DMS79 treated with DMSO at 0.1 percent for 48 hours (cell line): Measurements from ENCODE around the gene TNKS2.
"Not testable (repeated sequence)": the region's sequence is repeated elsewhere in the genome, so short reads cannot be mapped to it uniquely, and the experiment has no call there.

Experiments
- DNase-seq: peaks from one replicate; lab custom pipeline; 2025; lab: John Stamatoyannopoulos, UW

Gene TNKS2

DNA sequence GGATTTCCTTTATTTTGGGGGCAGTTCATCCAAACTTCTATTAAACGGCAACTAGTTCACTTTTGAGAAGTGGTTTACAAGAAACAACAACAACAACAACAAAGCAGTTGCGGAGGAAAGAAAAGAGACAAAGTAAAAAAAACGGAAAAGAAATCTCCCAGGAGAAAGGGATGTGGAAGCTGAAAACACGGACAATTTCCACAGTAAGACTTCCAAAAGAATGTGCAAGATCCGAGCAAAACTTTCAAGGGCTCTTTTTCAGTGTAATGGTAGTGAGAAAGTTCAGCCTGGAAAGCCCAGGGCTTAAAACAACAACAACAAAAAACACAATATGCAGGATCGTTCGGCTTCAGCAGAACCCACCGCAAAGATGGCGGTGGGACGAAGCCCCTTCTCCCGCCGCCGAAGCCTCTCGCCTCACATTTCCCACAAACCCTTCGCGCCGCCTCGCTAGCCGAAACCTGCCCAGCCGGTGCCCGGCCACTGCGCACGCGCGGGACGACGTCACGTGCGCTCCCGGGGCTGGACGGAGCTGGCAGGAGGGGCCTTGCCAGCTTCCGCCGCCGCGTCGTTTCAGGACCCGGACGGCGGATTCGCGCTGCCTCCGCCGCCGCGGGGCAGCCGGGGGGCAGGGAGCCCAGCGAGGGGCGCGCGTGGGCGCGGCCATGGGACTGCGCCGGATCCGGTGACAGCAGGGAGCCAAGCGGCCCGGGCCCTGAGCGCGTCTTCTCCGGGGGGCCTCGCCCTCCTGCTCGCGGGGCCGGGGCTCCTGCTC, at the start of gene TNKS2:
TSS of gene TNKS2 (plus strand) at position 553 of the 775 bp plus-strand sequence. CDS start 265 bp downstream, outside the sequence.
- peak; percentile 76 for DNase-seq

DNA sequence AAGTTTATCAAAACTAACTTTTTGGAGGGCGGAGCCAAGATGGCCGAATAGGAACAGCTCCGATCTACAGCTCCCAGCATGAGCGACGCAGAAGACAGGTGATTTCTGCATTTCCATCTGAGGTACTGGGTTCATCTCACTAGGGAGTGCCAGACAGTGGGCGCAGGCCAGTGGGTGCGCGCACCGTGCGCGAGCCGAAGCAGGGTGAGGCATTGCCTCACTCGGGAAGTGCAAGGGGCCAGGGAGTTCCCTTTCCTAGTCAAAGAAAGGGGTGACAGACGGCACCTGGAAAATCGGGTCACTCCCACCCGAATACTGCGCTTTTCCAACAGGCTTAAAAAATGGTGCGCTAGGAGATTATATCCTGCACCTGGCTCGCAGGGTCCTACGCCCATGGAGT, 48.6 kb upstream of the TNKS2 start:
- not testable (repeated sequence) for DNase-seq

DNA sequence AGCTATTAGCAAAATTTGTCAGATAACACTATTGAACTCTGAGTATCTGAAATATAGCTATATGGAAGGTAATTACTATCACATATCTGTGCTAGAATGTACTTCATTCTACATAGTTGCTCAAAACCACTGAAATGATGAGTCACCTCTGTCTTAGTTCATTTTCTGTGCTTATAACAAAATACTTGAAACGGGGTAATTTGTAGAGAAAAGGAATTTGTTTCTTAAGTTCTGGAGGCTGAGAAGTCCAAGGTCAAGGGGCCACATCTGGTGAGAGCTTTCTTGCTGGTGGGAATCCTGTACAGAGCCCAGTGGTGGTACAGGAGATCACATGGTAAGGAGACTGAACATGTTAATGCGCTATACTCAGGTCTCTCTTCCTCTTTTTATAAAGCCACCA, 41.9 kb upstream of the TNKS2 start:
- DNase-seq: no peak

DNA sequence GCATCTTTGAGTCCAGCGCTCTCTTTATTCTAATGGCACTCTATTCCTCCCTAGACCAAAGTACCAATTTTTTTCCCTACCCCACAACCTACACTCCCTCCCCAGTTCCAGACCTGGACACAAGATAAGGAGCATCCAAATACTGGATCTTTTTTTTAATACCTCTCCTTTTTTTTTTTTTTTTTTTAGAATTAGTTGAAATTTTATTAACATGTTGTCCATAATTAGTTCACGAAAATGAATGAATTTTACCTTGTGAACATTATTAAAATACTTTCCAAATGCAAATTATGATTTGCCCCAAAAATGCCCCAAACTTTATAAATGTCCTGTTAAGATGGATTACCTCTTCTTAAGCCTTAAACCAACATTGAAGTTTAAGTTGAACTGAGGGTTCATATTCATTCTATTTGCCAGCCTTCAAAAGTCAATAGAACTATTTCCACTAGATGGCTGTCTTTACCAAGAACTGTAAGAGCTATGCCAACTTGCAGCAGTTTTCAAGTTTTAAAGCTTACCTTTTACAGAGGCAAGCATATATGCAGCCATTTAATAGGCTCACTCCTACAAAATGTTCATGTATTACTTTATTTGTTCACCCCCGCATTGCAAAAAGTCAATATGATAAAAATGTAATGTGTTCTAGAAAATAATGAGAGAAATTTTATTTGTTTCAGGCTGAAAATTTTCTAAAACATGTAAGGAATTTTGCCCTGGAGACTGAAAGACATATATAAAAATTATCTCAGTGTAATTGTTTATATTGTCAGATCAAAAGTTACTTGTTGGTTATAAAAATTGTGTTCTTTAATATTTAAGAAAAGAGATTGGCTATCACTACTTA, 39.7 kb upstream of the TNKS2 start:
- no peak for DNase-seq

DNA sequence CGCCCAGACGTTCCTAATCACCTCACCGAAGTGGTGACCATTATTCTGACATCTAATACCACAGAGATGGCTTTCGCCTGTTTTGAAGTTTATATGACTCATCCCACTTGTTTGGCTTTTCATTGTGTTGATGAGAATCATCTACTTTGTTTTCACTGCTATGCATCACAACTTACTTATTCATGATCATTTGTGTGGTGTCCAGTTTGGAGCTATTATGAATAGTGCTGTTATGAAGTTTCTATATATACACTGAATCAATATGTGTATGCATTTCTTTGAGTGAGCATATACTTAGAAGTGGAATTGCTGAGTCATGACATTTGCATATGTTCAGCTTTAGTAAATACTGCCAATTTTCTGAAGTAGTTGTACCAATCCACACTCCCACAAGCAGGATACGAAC, 38.6 kb upstream of the TNKS2 start:
- DNase-seq: no peak

DNA sequence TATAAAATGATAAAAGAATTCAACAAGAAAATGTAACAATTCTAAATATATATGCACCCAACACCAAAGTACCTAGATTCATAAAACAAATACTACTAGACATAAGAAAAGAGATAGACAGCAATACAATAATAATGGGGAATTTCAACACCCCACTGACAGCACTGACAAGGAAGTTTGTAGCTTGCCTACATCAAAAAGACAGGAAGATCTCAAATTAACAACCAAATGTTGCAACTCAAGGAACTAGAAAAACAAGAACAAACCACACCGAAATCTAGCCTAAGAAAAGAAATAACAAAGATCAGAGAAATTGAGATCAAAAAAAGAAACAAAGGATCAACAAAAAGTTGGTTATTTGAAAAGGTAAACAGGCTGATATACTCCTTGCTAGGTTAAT, 36.5 kb upstream of the TNKS2 start:
- DNase-seq: no peak

DNA sequence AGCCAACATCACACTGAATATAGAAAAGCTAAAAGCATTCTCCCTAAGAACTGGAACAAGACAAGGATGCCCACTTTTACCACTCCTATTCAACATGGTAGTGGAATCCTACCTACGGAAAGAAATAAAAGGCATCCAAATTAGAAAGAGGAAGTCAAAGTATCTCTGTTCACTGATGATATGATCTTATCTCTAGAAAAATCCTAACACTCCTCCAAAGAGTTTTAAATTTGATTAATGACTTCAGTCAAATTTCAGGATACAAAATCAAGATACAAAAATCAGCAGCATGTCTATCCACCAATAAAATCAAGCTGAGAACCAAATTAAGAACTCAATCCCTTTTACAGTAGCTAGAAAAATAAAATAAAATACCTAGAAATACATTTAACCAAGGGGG, 35.3 kb upstream of the TNKS2 start:
- DNase-seq: no peak

DNA sequence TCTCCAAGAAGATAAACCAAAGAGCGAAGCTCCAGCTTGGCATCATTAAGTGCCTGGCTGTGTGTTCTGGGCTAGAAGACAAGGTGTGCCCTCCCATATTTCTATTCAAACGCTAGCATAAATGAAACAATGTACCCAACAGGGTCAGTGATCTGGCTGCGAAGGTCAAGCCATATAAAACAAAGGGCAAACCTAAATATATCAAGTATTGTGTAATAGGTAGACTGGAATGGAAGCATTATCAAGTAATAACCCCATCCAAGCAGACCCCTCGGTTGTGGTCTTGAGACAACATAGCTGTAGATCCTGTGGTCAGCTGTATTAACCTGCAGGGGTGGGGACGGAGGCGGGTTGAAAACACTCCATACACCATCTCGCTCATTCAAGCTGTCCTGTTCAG, 31.6 kb upstream of the TNKS2 start:
- no peak for DNase-seq

DNA sequence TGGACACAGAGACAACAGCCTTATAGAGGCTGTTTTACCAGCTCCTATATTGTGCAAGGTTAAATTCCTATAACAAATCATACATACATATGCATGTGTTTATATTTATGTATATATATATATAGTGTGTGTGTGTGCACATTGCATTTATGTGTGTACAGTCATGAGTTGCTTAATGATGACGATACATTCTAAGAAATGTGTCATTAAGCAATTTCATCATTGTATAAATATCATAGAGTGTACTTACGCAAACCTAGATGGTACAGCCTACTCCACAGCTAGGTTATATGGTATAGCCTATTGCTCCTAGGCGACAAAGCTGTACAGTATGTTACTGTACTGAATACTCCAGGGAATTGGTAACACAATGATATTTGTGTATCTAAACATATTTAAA, 30.1 kb upstream of the TNKS2 start:
- no peak for DNase-seq

DNA sequence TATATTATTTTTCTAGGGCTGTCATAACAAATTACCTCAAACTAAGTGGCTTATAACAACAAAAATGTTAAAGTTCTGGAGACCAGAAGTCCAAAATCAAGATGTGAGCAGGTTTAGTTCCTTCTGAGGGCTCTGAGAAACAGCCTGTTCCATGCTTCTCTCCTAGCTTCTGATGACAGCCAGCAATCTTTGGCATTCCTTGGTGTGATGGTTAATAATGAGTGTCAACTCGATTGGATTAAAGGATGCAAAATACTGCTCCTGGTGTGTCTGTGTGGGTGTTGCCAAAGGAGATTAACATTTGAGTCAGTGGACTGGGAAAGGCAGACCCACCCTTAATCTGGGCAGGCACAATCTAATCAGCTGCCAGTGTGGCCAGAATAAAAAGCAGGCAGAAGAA, 26.3 kb upstream of the TNKS2 start:
- DNase-seq: no peak

DNA sequence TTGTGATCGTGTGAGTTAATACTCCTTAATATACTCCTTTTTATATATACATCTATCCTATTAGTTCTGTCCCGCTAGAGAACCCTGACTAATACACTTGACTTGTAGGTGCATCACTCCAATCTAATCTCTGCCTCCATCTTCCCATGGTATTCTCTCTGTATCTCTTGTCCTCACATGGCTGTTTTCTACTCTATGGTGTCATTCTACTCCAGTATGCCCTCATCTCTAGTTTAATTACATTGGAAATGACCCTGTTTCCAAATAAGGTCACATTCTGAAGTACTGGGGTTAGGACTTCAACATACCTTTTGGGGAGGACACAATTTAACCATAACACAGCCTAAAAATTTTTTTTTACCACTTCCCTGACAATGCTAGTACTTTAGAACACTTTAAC, 25.8 kb upstream of the TNKS2 start:
- no peak for DNase-seq

DNA sequence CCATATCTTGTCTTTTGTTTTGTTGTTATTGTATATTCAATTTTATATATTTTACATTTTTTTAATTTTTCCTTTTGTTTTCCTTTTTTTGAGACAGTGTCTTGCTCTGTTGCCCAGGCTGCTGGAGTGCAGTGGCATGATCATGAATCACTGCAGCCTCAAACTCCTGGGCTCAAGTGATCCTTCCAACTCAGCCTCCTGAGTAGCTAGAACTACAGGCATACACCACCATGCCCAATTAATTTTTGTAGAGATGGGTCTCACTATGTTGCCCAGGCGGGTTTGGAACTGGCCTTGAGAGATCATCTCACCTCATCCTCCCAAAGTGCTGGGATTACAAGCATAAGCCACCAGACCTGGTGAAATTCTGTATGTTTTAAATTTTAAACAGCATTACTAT, 25.4 kb upstream of the TNKS2 start:
- no peak for DNase-seq

DNA sequence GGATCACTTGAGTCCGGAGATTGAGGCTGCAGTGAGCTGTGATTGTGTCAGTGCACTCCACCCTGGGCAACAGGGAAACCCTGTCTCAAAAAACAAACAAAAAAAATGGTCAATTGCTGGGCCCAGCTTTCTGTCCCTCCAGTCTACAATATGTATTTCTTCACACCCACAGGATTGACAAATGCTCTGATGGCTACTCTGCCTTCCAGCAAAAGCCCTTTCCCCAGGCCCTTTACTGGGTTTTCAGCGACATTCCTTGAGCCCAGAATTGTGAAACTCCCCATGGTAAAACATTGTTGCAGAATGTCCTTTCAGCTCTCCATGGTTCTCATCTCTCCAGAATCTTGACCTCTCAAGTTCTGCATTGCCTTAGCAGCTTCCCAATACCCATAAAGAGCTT, 23.7 kb upstream of the TNKS2 start:
- no peak for DNase-seq

DNA sequence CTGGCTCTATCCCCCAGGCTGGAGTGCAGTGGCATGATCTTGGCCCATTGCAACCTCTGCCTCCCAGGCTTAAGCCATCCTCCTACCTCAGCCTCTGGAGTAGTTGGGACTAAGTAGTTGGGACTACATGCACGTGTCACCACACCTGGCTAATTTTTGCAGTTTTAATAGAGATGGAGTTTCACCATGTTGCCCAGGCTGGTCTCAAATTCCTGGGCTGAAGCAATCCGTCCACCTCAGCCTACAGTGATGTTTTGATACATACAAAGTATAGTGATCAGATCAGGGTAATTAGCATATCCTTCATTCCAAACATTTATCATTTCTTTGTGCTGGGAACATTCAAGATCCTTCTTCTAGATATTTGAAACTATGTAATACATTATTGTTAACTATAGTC, 22.5 kb upstream of the TNKS2 start:
- no peak for DNase-seq

DNA sequence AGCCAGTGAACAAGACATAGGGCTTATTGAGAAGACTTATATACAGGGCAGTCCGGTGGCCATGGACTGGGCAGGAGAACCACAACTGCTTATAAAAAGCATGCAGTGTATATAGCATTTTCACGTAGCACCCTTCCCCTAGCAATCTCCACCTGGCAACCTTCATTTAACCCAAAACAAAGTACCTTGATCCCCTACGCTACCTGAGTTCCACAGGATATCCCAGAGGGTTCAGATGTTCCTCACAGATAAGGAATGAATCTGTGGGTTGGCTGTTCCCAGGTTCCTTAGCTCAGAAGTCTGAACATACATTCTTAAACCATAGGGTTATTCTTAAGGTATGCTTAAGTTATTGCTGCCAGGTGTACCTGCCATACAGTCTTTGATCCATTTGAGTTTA, 22.0 kb upstream of the TNKS2 start:
- no peak for DNase-seq

DNA sequence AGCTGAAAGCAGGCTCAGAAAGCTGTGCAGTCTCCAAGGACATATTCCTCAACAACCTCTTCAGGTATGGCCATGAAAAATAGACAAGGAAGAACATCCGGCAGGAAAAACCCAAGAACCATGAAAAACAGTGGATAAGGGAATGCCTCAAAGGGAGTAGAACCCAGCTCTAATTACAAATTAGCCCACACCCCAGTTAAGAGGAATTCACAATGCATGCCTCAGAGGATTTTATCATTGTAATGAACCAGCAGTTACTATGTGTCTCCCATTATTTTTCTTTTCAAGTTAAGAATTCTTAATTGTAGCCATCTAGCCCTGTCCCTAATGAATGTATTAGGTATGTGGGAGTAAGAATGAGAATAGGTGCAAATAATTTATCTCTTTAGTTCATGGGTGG, 19.7 kb upstream of the TNKS2 start:
- DNase-seq: no peak

DNA sequence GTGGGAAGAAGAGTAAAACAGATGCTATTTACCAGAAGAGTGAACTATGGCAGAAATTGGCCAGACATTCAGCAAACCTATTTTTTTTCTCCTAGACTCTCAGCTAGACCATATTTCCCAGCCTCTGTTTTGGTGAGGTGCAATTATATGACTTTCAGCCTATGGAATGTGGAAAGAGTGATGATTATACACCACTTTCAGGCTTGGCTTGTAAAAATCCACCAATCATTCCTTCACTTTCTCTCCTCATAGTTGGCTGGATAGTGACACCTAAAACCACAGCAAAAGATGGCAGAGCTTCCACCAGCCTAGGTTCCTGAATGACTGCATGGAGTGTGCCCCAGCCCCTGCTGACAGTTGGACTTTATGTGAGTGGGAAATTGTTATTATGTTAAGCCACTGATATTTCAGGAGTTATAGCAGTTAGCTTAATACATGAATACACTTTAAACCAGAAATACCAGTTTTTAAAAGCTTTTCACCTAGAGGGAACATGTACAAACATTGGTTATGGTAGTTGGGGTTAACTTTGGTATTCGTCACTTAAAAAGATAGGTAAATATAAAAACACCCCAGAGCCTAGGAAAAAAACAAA, 19.1 kb upstream of the TNKS2 start:
- no peak for DNase-seq

DNA sequence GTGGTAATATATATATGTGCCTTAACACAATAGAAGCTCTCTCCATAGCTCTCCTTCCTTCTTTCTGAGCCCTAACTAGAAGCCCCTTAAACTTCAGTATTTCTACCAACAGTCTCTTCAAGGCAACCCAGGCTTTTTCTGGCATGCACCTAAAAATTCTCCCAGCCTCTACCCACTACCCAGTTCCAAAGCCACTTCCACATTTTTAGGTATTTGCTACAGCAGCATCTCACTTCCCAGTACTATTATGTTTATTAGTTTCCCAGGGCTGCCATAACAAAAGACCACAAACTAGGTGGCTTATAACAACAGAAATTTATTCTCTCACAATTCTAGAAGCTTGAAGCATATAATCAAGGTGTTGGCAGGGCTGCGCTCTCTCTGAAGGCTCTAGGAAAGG, 15.7 kb upstream of the TNKS2 start:
- DNase-seq: no peak

DNA sequence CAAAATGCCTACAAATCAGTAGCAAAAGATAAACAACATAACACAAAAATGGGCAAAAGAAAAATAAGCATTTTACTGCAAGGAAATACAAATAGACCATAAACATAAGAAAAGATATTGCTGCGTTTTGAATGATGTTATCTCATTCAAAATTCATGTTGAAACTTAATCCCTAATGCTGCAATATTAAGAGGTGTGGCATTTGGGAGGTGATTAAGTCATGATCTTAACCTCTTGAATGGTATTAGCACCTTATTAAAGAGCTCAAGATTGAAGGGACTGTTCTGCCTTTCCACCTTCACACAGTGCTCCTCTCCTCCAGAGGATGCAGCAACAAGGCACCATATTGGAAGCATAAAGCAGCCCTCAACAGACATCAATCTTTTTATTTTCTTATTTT, 12.4 kb upstream of the TNKS2 start:
- DNase-seq: no peak

DNA sequence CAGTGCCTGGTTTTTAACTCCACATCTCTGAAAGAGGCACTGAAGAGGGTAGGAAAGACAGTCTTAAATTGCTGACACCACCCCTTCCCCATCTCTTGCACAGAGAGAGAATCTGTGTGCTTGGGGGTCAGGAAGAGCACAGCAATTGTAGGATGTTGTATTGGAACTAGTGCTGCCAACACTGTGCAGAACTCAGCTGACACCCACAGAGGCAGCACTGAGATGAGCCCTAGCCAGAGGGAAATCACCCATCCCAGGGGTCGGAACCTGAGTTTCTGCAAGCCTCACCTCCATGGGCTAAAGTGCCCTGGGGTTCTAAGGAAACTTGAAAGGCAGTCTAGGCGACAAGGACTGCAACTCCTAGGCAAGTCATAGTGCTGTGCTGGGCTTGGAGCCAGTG, 11.0 kb upstream of the TNKS2 start:
- no peak for DNase-seq

DNA sequence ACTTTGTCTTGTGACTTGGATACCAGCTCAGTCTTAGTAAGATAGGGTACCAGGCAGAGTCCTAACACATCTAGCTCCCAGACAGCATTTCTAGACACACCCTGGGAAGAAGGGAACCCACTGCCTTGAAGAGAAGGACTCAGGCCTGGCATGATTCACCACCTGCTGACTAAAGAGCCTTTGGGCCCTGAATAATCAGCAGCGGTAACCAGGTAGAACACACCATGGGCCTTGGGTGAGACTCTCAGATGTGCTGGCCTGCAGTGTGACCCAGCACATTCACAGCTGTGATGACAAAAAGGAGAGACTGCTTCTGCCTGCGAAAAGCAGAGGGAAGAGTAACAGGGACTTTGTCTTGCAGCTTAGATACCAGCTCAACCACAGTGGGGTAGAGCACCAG, 10.4 kb upstream of the TNKS2 start:
- DNase-seq: no peak

DNA sequence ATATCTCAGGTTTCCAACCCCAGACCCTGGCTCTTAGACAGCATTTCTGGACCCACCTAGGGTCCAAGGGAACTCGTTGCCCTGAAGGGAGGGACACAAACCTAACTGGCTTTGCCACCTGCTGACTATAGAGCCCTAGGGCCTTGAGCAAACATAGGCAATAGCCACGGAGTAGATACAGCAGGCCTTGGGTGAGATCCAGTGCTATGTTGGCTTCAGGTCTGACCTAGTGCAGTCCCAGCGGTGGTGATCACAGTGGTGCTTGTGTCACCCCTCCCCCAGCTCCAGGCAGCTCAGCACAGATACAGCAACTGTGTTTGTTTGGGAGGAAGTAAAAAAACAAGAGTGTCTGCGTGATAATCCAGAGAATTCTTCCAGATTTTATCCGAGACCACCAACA, 9.7 kb upstream of the TNKS2 start:
- DNase-seq: no peak
